GM23248 (cell line): ENCODE data around the gene KSR2.

ENCODE experiments used
- EZH2 ChIP-seq: fragments of 200-600 bp; sonication (generic); IDR thresholded peaks from 2 replicates; pipeline ENCODE4 v1.6.1; 2018; ENCODE audit warnings: antibody characterized with exemption, mild to moderate bottlenecking; ENCODE audit not compliant: insufficient read depth, poor library complexity, severe bottlenecking
- EZH2phosphoT487 ChIP-seq: fragments of 200-600 bp; sonication (generic); IDR thresholded peaks from 2 replicates; pipeline ENCODE4 v1.6.1; 2018; ENCODE audit warnings: antibody characterized with exemption, moderate library complexity, mild to moderate bottlenecking, low read depth; ENCODE audit not compliant: insufficient read depth

DNA sequence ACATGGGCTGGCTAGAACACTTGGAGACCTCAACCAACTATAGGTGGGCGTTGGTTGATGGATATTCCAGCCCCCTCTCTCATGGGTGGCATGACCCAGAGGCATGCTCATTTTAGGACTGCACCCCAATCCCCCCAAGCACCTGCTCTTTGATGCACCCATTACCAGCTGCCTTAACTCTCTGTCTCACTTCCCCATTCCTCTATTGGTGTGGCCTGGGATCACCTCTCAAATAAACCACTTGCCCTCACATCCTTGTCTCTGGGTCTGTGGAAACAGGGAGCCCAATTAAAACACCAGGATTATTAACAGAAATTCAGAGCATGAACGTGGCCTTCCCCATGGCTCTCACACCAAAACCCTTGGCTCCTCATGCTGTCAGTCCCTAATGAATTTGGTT lies 405.1 kb downstream of the KSR2 start:
- no peak for TF ChIP-seq EZH2
- no peak for TF ChIP-seq EZH2phosphoT487
